Astrocyte (in vitro differentiated cells and primary cell): ENCODE data around the gene PRKD2. TPM values are rescaled to one million over a fixed set of nuclear protein-coding genes. Genes with fewer than 3 reads are reported as not detected.

ENCODE experiments used
- DNase-seq: peaks from one replicate; pipeline ENCODE4 v3.0.0-alpha.2; 2010; ENCODE audit warnings: low read depth
- FAIRE-seq: peaks from 2 replicates; lab custom pipeline; 2011; peaks lifted over from hg19 to GRCh38; lab: Jason Lieb, UNC
- H2AFZ ChIP-seq: 2 replicates; pipeline ENCODE4 v1.6.0; 2012; ENCODE audit warnings: low read depth, low read length, inconsistent platforms
- H3K27ac ChIP-seq: 2 replicates; pipeline ENCODE4 v1.5.1; 2011; ENCODE audit warnings: low read depth, low read length, inconsistent platforms
- H3K27me3 ChIP-seq: 2 replicates; pipeline ENCODE4 v1.6.0; 2011; ENCODE audit warnings: low read length, inconsistent platforms; ENCODE audit not compliant: insufficient read depth
- H3K36me3 ChIP-seq: 2 replicates; pipeline ENCODE4 v1.5.1; 2011; ENCODE audit warnings: low read length, inconsistent platforms; ENCODE audit not compliant: insufficient read depth
- H3K4me1 ChIP-seq: 2 replicates; pipeline ENCODE4 v1.5.1; 2011; ENCODE audit warnings: low read length, inconsistent platforms; ENCODE audit not compliant: insufficient read depth
- H3K4me2 ChIP-seq: 2 replicates; pipeline ENCODE4 v1.6.0; 2012; ENCODE audit warnings: low read length, inconsistent platforms
- H3K4me3 ChIP-seq: 2 replicates; pipeline ENCODE4 v1.5.1; 2011; ENCODE audit warnings: low read depth, mild to moderate bottlenecking, low read length, inconsistent platforms; ENCODE audit not compliant: insufficient read depth
- H3K79me2 ChIP-seq: 2 replicates; pipeline ENCODE4 v1.6.0; 2012; ENCODE audit warnings: mild to moderate bottlenecking, low read length, inconsistent platforms; ENCODE audit not compliant: insufficient read depth
- H3K9ac ChIP-seq: 2 replicates; pipeline ENCODE4 v1.6.0; 2012; ENCODE audit warnings: mild to moderate bottlenecking, low read length, inconsistent platforms
- H3K9me3 ChIP-seq: 2 replicates; pipeline ENCODE4 v1.5.1; 2012; ENCODE audit warnings: low read depth, mild to moderate bottlenecking, low read length, inconsistent platforms; ENCODE audit not compliant: insufficient read depth
- H4K20me1 ChIP-seq: 2 replicates; pipeline ENCODE4 v1.6.0; 2012; ENCODE audit warnings: low read length, inconsistent platforms; ENCODE audit not compliant: insufficient read depth
- H3K27ac Mint-ChIP-seq: one replicate; pipeline ENCODE4 v1.8.0; 2021; ENCODE audit warnings: mild to moderate bottlenecking, mixed read lengths; ENCODE audit not compliant: unreplicated experiment
- H3K27me3 Mint-ChIP-seq: one replicate; pipeline ENCODE4 v1.8.0; 2021; ENCODE audit warnings: low read depth, mixed read lengths; ENCODE audit not compliant: unreplicated experiment
- H3K36me3 Mint-ChIP-seq: one replicate; pipeline ENCODE4 v1.8.0; 2021; ENCODE audit warnings: low read depth, mixed read lengths; ENCODE audit not compliant: unreplicated experiment
- H3K4me1 Mint-ChIP-seq: one replicate; pipeline ENCODE4 v1.8.0; 2021; ENCODE audit warnings: low read depth, mixed read lengths; ENCODE audit not compliant: unreplicated experiment
- H3K4me3 Mint-ChIP-seq: one replicate; pipeline ENCODE4 v1.8.0; 2021; ENCODE audit warnings: mild to moderate bottlenecking, moderate library complexity, mixed read lengths; ENCODE audit not compliant: unreplicated experiment
- H3K9me3 Mint-ChIP-seq: one replicate; pipeline ENCODE4 v1.8.0; 2021; ENCODE audit warnings: mild to moderate bottlenecking, mixed read lengths; ENCODE audit not compliant: unreplicated experiment
- EZH2 ChIP-seq: IDR thresholded peaks from 2 replicates; pipeline ENCODE4 v1.6.1; 2012; ENCODE audit warnings: mild to moderate bottlenecking, low read length, inconsistent platforms; ENCODE audit not compliant: insufficient read depth
- total RNA-seq: library from RNA; stranded (reverse); gene quantifications from 2 replicates; pipeline ENCODE4 v1.2.1, GENCODE V29; 2021
- TF ChIP-seq, protein P1 (sequence below): IDR thresholded peaks from 2 replicates; pipeline ENCODE4 v1.5.1; 2011; ENCODE audit warnings: low read depth, mild to moderate bottlenecking, inconsistent platforms, low read length, moderate library complexity; ENCODE audit not compliant: insufficient read depth

Gene PRKD2
- total RNA-seq, 1 donor from 2014 or later, result 54.6 TPM

DNA sequence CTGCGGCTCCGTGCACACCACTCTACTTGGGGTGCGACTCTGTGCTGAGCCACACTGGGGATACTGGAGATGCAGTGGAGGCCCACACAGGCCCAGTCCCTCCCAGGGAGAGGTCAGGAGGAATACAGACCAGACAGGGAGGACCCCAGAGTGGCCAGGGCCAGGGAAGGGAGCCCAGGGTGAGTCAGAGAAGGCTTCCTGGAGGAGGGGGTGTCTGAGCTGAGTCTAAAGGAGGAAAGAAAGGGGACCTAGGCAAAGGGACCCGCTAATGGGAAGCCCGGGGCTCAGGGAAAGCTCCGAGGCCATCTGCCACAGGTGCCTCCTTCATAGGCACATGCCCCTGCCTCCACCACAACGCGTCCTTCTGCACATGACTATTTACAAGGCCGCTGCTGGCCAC, 13.3 kb upstream of the PRKD2 start:
- Histone ChIP-seq H3K9me3 (no peaks in the 10 kb centered on the region), H3K79me2 (peaks cover 77% of the 10 kb centered on the region), H3K9ac (peak overlapping the region; percentile 55), H3K27ac (peak overlapping the region; percentile 65), H3K4me2 (peak overlapping the region; percentile 80), H2AFZ (no peak overlapping the region), H3K36me3 (peaks cover 16% of the 10 kb centered on the region), H3K4me3 (no peak overlapping the region), H3K4me1 (peaks cover 46% of the 10 kb centered on the region), H4K20me1 (peaks cover 91% of the 10 kb centered on the region), H3K27me3 (no peaks in the 10 kb centered on the region)
- DNase-seq (no peak), FAIRE-seq (no peak)
- peaks cover 16% of the 10 kb centered on the region for H3K36me3 Mint-ChIP-seq
- H3K4me3 Mint-ChIP-seq, result no peak overlapping the region
- TF ChIP-seq, protein P1, sequence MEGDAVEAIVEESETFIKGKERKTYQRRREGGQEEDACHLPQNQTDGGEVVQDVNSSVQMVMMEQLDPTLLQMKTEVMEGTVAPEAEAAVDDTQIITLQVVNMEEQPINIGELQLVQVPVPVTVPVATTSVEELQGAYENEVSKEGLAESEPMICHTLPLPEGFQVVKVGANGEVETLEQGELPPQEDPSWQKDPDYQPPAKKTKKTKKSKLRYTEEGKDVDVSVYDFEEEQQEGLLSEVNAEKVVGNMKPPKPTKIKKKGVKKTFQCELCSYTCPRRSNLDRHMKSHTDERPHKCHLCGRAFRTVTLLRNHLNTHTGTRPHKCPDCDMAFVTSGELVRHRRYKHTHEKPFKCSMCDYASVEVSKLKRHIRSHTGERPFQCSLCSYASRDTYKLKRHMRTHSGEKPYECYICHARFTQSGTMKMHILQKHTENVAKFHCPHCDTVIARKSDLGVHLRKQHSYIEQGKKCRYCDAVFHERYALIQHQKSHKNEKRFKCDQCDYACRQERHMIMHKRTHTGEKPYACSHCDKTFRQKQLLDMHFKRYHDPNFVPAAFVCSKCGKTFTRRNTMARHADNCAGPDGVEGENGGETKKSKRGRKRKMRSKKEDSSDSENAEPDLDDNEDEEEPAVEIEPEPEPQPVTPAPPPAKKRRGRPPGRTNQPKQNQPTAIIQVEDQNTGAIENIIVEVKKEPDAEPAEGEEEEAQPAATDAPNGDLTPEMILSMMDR, result no peak
- TF ChIP-seq EZH2, result no peak
- no peak overlapping the region for H3K27ac Mint-ChIP-seq
- peaks cover 55% of the 10 kb centered on the region for H3K4me1 Mint-ChIP-seq
- H3K27me3 Mint-ChIP-seq, result no peaks in the 10 kb centered on the region
- H3K9me3 Mint-ChIP-seq, result no peaks in the 10 kb centered on the region

DNA sequence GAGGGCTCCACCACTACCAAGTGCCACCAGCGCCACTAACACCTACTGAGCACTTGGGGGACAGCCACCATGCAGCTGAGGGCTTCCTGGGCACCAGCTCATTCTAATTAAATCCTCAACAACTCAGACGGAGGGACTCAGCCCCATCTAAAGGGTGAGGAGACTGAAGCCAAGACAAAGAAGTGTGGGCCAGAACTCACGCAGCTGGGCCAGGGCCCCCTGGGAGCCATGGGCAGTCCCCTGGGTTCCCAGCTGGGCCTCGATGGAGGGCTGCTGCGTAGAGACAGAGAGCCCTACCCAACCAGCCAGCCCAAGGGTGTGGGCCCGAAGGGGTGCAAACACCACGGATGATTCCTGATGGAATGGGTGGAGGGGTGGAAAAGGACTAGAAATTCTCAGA, 12.8 kb upstream of the PRKD2 start:
- Mint-ChIP-seq H3K9me3 (no peaks in the 10 kb centered on the region), H3K4me3 (no peak overlapping the region), H3K27me3 (no peaks in the 10 kb centered on the region), H3K36me3 (peaks cover 16% of the 10 kb centered on the region), H3K27ac (no peak overlapping the region), H3K4me1 (peaks cover 55% of the 10 kb centered on the region)
- H3K9ac ChIP-seq, result no peak overlapping the region
- H3K36me3 ChIP-seq, result peaks cover 16% of the 10 kb centered on the region
- no peak overlapping the region for H2AFZ ChIP-seq
- FAIRE-seq (no peak), DNase-seq (no peak)
- no peaks in the 10 kb centered on the region for H3K27me3 ChIP-seq
- H4K20me1 ChIP-seq, result peaks cover 91% of the 10 kb centered on the region
- no peaks in the 10 kb centered on the region for H3K9me3 ChIP-seq
- H3K79me2 ChIP-seq, result peaks cover 75% of the 10 kb centered on the region
- TF ChIP-seq, protein P1, result no peak
- TF ChIP-seq EZH2, result no peak
- H3K4me3 ChIP-seq, result no peak overlapping the region
- no peak overlapping the region for H3K27ac ChIP-seq
- H3K4me1 ChIP-seq, result peaks cover 46% of the 10 kb centered on the region
- peak overlapping the region; percentile 80 for H3K4me2 ChIP-seq

DNA sequence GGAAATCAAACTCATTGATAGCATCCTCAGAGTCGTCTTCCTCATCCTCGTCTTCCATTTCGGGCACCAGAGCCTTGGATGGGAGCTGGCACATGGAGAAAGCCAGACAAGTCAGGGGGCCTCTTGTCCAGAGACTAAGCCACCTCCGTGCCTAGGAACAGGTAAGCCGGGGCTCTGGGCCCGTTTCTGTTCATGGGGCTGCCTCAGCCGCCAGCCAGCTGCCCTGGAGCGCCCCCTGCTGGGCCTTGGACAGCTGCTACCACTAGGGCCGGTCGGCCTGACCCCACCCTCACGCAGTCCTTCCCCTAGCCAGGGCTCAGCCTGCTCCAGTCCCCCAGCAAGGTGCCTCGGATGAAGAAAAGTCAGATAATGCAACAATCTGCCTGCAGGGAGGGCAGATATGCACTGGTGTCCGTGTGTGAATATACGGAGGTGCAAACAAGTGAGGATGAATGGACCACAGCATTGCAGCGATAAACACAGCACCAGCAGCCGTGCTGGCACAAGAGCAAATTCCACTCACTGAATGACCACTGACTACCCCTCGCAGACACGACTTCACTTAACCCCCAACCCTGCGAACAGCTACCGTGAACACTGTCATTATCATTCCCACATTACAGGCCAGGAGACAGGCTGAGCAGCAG, 11.9 kb upstream of the PRKD2 start:
- peaks cover 23% of the 10 kb centered on the region for H3K36me3 ChIP-seq
- H3K4me3 ChIP-seq, result no peak overlapping the region
- H3K9me3 Mint-ChIP-seq, result no peaks in the 10 kb centered on the region
- no peak overlapping the region for H3K4me2 ChIP-seq
- H3K27ac Mint-ChIP-seq, result no peak overlapping the region
- FAIRE-seq (no peak), DNase-seq (no peak)
- peaks cover 53% of the 10 kb centered on the region for H3K4me1 Mint-ChIP-seq
- H3K9ac ChIP-seq, result no peak overlapping the region
- H3K4me1 ChIP-seq, result peaks cover 42% of the 10 kb centered on the region
- peaks cover 84% of the 10 kb centered on the region for H4K20me1 ChIP-seq
- H3K27me3 Mint-ChIP-seq, result no peaks in the 10 kb centered on the region
- no peaks in the 10 kb centered on the region for H3K27me3 ChIP-seq
- no peak overlapping the region for H2AFZ ChIP-seq
- no peak overlapping the region for H3K4me3 Mint-ChIP-seq
- H3K27ac ChIP-seq, result no peak overlapping the region
- H3K36me3 Mint-ChIP-seq, result peaks cover 20% of the 10 kb centered on the region
- no peaks in the 10 kb centered on the region for H3K9me3 ChIP-seq
- no peak for TF ChIP-seq EZH2
- TF ChIP-seq, protein P1, result peak; percentile 74
- H3K79me2 ChIP-seq, result peaks cover 71% of the 10 kb centered on the region
